Erythroblast (primary cell): ENCODE data around the gene SPSB4.

Experiments
- DNase-seq, 2 experiments: peaks; one replicate each; lab custom pipeline; 2025; lab: John Stamatoyannopoulos, UW
- GATA1 ChIP-seq: IDR thresholded peaks from 2 replicates; pipeline ENCODE4 v1.6.1; 2011; ENCODE audit warnings: low read depth, mild to moderate bottlenecking, control low read depth, low read length, moderate library complexity
- POLR2A ChIP-seq: IDR thresholded peaks from 2 replicates; pipeline ENCODE4 v1.6.1; 2011; ENCODE audit warnings: mild to moderate bottlenecking, low read length

The SPSB4 gene

DNA sequence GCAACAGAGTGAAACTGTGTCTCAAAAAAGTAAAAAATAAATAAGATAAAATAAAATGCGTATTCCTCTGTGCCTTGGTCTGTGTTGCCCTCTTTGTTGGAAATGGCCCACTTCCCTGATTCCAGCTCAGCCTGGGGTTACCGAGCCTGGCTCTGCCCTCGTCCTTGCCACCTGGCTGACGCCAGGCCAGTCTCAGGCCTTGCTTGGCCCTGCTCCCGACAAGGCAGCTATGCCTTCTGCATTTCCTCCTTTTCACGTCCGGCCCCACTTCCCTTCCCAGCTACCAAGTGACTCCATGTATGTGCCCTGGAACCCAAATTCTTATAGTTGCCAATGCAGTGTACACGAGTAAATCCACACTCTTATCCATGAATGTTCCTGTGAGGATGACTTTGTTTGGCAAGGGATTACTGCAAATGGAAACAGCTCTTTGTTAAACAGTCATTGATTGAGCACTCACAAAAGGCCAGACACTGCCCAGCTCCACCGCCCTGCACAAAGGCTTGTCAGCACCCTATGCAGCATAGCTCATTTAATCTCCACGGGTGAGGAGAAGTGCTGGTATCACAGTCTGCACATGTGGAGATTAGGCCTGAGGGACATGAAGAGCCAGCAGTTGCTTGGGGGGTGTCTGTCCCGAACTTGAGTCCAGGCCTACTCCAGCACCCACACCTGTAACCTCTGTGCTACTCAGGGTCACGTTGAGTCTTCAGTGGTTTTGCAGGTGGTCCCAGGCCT is 25.1 kb downstream of the SPSB4 start:
- TF ChIP-seq POLR2A (no peak), GATA1 (no peak)
- DNase-seq = peak in 1 of 2 experiments; percentile 27

DNA sequence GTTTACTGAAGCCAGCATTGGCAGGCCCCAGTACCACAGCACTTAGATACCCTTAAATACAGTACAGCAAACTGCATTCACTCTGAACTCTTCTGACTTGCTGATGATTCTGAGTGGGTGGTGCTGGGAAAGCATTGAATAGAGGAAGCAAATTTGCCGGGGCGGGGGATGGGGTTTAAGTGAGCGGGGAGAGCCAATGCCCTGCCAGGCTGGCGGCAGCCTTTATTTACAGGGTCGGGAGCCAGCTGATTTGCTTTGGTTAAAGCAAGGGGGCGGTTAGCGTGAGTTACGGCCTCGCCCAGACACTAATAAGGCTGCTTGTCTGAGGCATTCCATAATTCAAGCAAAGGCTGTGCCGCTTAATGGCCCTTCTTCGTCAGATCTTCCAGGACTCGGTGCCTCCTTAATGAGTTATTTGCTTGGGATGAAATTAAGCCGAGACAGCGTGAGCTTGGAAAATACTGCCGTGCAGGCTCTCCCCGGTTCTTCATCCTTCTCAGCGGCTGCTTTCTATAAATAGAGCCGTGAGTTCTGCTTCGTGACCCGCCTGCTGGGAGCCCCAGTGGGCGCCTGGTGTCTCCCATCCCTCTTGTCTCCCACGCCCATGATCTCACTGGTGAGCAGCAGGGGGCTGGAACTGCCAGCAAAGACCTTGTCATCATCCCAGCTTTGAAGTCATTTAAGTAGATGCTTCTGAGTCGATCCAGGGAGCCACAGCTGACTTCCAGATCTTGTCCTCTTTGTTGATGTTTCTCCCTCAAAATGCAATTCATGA is 25.8 kb downstream of the SPSB4 start:
- DNase-seq = no peak
- TF ChIP-seq POLR2A = no peak
- TF ChIP-seq GATA1 = no peak

GRCh38 chr3:141077631-141078030 is 26.5 kb downstream of the SPSB4 start:
- TF ChIP-seq POLR2A (no peak), GATA1 (no peak)
- no peak for DNase-seq

GRCh38 chr3:141078200-141078599 is 27.1 kb downstream of the SPSB4 start:
- DNase-seq = no peak

DNA sequence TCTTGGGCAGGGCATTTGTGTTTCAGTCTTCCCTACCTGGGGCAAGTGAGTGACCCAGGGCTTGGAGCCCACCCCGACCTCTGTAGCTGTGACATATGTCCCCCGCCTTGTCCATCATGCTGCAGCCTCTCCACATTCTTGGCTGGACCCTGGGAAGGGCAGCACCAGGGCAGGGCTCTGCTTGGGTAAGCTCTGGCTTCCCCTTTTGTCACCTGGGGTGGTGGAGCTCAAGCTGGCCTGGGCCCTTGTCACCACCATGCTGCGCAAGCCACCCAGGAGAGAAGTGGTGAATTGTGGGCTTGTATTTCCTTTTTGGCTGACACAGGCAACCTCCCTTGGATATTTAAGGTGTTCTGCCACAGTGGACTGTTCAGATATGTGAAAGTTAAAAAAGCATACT is 29.3 kb downstream of the SPSB4 start:
- TF ChIP-seq POLR2A = no peak
- no peak for TF ChIP-seq GATA1
- DNase-seq = no peak

More at GRCh38 chr3:141078200-141078599, 27.1 kb downstream of the SPSB4 start:
- TF ChIP-seq GATA1 (no peak), POLR2A (no peak)

DNA sequence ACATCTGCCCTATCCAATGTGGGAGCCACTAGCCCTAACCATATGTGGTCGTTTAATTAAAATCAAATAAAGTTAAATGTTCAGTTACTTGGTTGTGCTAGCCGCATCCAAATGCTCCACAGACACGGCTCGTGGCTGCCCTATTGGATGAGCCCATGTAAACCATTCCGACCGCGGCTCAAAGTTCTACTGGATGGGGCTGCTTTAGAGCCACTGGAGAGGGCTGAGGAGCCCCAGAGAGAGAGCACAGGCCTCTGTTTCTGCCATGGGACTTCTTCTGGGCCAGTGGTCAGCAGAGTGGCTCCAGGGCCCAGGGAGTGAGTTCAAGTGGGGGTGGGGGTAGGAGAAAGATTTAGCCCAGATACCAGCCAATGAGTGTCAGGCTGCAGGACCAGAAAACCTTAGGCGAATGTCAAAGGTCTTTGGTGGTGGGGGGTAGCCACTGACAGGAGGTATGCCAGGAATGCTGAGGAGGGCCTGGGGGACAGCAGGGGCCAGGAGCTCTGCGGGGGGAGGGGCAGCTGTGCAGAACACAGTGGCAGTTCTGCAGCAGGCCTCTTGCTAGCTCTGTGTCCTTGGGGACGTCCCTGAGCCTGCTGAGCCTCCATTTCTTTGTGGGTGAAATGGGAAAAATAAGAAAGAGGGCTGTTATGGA is 30.1 kb downstream of the SPSB4 start:
- DNase-seq = no peak
- TF ChIP-seq GATA1 (no peak), POLR2A (no peak)

GRCh38 chr3:141082064-141082463 is 30.9 kb downstream of the SPSB4 start:
- DNase-seq = no peak
- TF ChIP-seq POLR2A (no peak), GATA1 (no peak)

GRCh38 chr3:141083226-141083625 is 32.1 kb downstream of the SPSB4 start:
- TF ChIP-seq GATA1 (no peak), POLR2A (no peak)
- DNase-seq = no peak

GRCh38 chr3:141083836-141084649 is 32.9 kb downstream of the SPSB4 start:
- DNase-seq = no peak
- TF ChIP-seq GATA1 (no peak), POLR2A (no peak)

DNA sequence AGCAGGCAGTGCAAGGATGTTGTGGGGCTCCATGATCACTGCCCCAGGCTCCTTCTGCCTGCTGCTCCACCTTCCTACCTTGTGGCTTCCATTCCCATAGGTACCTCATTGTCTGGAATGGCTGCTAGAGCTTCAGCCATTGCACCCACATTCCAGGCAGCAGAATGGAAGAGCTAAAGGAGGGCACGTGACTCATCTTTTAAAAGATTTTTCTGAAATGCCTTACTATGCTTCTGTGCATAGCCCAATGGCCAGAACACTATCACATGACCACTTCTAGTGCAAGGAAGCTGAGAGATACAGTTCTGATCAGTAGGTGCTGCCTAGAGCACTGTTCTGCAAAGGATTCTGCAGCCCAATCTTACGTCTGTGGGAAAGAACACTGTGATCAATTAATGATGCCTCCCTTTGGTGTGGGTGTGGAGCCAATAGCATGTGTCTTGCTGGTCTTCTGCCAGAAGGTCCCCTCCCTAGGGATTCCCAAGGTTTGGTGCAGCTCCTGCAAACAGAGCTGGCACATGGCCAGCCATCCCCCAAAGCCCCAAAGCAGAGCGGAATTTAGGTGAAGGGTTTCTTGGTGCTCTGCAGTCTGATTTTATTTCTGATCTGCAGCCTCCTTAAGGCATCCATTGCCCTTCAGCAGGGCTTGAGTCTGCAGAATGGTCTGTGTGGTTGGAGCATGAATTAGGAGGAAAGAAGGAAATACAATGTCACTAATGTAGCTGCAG is 34.4 kb downstream of the SPSB4 start:
- no peak for DNase-seq
- no peak for TF ChIP-seq POLR2A
- no peak for TF ChIP-seq GATA1

- DNase-seq = no peak
- TF ChIP-seq GATA1 (no peak), POLR2A (no peak)
Measured at GRCh38 chr3:141086188-141086587, 35.0 kb downstream of the SPSB4 start.

- TF ChIP-seq GATA1 = no peak
- TF ChIP-seq POLR2A = no peak
- no peak for DNase-seq
Measured at GRCh38 chr3:141087076-141087777, 36.1 kb downstream of the SPSB4 start.
